Measurements from ENCODE around the gene PRRG2. TPM values are rescaled to one million over a fixed set of nuclear protein-coding genes. Genes with fewer than 3 reads are reported as not detected.
A peak's percentile ranks its signal among the peaks of the same experiment; 100 is the strongest.

The PRRG2 gene
- total and polyA plus RNA-seq, 9 of the 15 experiments (the other 6 are each of a cell fraction or from before 2014, with no cell fraction given), result 0.06 to 1.1 (median 0.33) TPM

GRCh38 chr19:49549045-49549444 is 32.1 kb upstream of the PRRG2 start:
- Histone ChIP-seq H3K4me2 (ENCODE audit: insufficient read depth, low read length) (no peak overlapping the region), H3K79me2 (ENCODE audit: control insufficient read depth, insufficient read depth, low read length) (no peaks in the 10 kb centered on the region), H3K27me3 (ENCODE audit: control insufficient read depth in 2 of 2, insufficient read depth in 2 of 2, low read length in 2 of 2) (no peaks in the 10 kb centered on the region), H4K20me1 (replicated peaks; ENCODE audit: control insufficient read depth, insufficient read depth, low read length) (no peaks in the 10 kb centered on the region), H3K9me1 (ENCODE audit: control insufficient read depth, insufficient read depth, low read length) (no peaks in the 10 kb centered on the region), H3K4me1 (replicated peaks in 1 of 2; ENCODE audit: control insufficient read depth in 2 of 2, insufficient read depth in 2 of 2, low read length in 2 of 2) (peaks cover 2 to 18% of the 10 kb centered on the region in 2 experiments; a peak in 3 of 5 replicates), H3K4me3 (no peak overlapping the region), H3K27ac (ENCODE audit: extremely low read depth, low read depth, low read length) (peak overlapping the region; percentile 2; the same call in 1 of the 3 replicates), H2AFZ (ENCODE audit: low read depth, low read length) (peak overlapping the region; percentile 10; the same call in 1 of the 2 replicates), H3K9me3 (replicated peaks; ENCODE audit: control insufficient read depth, insufficient read depth, low read depth, low read length) (no peaks in the 10 kb centered on the region), H3K9ac (ENCODE audit: insufficient read depth in 1 of 2, low read depth in 2 of 2, low read length in 2 of 2) (peak overlapping the region in 1 of 2 experiments; percentile 68; a peak in 1 of 4 replicates), H3K36me3 (ENCODE audit: control insufficient read depth, insufficient read depth, low read length) (peaks cover 2% of the 10 kb centered on the region; the same call in 1 of the 3 replicates)
- FAIRE-seq, result no peak
- no peak for TF ChIP-seq NR2C1 (IDR thresholded peaks at IDR 0.05)
- TF ChIP-seq NR2C1 (tag; IDR thresholded peaks at IDR 0.05), result 0 out of 2 replicates have a peak, but pooled peaks have one; percentile 8
- no peak for TF ChIP-seq ZNF644 (tag; IDR thresholded peaks at IDR 0.05; ENCODE audit: low read depth)
- no peak for TF ChIP-seq NR2F6 (CRISPR knock-in tag; IDR thresholded peaks at IDR 0.05)
- peak; percentile 37 for TF ChIP-seq MGA (IDR thresholded peaks at IDR 0.05)
- no peak for TF ChIP-seq NR2C2 (CRISPR knock-in tag; IDR thresholded peaks at IDR 0.05)
- TF ChIP-seq NR2C2 (tag; IDR thresholded peaks at IDR 0.05), result peak; percentile 42
- peak; percentile 24 for TF ChIP-seq EP300 (IDR thresholded peaks at IDR 0.05; ENCODE audit: low read length)
- peak in 1 of 4 experiments; percentile 11 for DNase-seq (ENCODE audit: extremely low read depth in 1 of 4, low spot score in 3 of 4)
- in situ Hi-C loops (cut with MboI) (no loop called here), intact Hi-C loops (cut with micrococcal nuclease) (no loop called here)
- POLR2A ChIA-PET, result interaction anchor here (0.7 to 1.7 kb wide), 6 partner anchors 14 to 400 kb away, joined by 3 to 7 read pairs (median 3); partner anchors contain the start of gene RCN3
- 30% methylated on average over 13 of the region's 13 CpGs for WGBS (ENCODE audit: insufficient coverage, low coverage, missing lambda C conversion rate)
- no TSS peak for BruUV-seq (replicated peaks)
- CTCF ChIA-PET (ENCODE audit: low intra/inter-chr PET ratio), result interaction anchor here (0.6 to 1.5 kb wide), 2 partner anchors 46 to 92 kb away, joined by 3 to 6 read pairs; no protein-coding TSS in a partner anchor
- ATAC-seq, result no peak
